Epithelial cell of proximal tubule (primary cell): Measurements from ENCODE around the gene ZP1. TPM values are rescaled to one million over a fixed set of nuclear protein-coding genes. Genes with fewer than 3 reads are reported as not detected.

Experiments
- DNase-seq: peaks from one replicate; pipeline ENCODE4 v3.0.0-alpha.2; 2011; ENCODE audit warnings: low read depth
- H3K4me3 ChIP-seq: 2 replicates; pipeline ENCODE4 v1.5.1; 2011; ENCODE audit warnings: low read depth, mild to moderate bottlenecking, low read length
- CTCF ChIP-seq: conservative IDR thresholded peaks from 2 replicates; pipeline ENCODE4 v1.5.1; 2012; ENCODE audit warnings: low read depth, mild to moderate bottlenecking, low read length
- total RNA-seq: library from RNA; depleted of rRNA; stranded (reverse); fragments of >200 nt; gene quantifications from 2 replicates; pipeline ENCODE4 v1.2.3, GENCODE V29; 2015

Gene ZP1
- total RNA-seq, 1 donor from 2014 or later = not detected

GRCh38 chr11:60880643-60881282 is 13.4 kb downstream of the ZP1 start:
- DNase-seq = no peak
- no peak overlapping the region for H3K4me3 ChIP-seq
- no peak for TF ChIP-seq CTCF

GRCh38 chr11:60887556-60887955 is 20.2 kb downstream of the ZP1 start:
- H3K4me3 ChIP-seq = no peak overlapping the region
- TF ChIP-seq CTCF = peak; percentile 83
- no peak for DNase-seq

- no peak for DNase-seq
- H3K4me3 ChIP-seq = no peak overlapping the region
- TF ChIP-seq CTCF = no peak
These were observed 22.5 kb downstream of the ZP1 start for GRCh38 chr11:60889869-60890311.

GRCh38 chr11:60890696-60891095 is 23.4 kb downstream of the ZP1 start:
- TF ChIP-seq CTCF = no peak
- DNase-seq = no peak

GRCh38 chr11:60891103-60891741 is 23.9 kb downstream of the ZP1 start:
- no peak for TF ChIP-seq CTCF
- DNase-seq = no peak
- H3K4me3 ChIP-seq = no peak overlapping the region

More at GRCh38 chr11:60890696-60891095, 23.4 kb downstream of the ZP1 start:
- no peak overlapping the region for H3K4me3 ChIP-seq

- no peak for DNase-seq
- no peak for TF ChIP-seq CTCF
- H3K4me3 ChIP-seq = no peak overlapping the region
These were observed 28.3 kb downstream of the ZP1 start for GRCh38 chr11:60895687-60896086.

GRCh38 chr11:60897496-60897895 is 30.2 kb downstream of the ZP1 start:
- no peak for TF ChIP-seq CTCF
- no peak overlapping the region for H3K4me3 ChIP-seq
- no peak for DNase-seq
